Neural cell (in vitro differentiated cells): Measurements from ENCODE around the gene TET2. TPM values are rescaled to one million over a fixed set of nuclear protein-coding genes. Genes with fewer than 3 reads are reported as not detected.
"Not testable (repeated sequence)": the region's sequence is repeated elsewhere in the genome, so short reads cannot be mapped to it uniquely, and the experiment has no call there.

ENCODE experiments used
- H2AFZ ChIP-seq: fragments of 200-600, 300-800 bp; sonication (generic), shearing (Covaris generic); 2 replicates; pipeline ENCODE4 v1.6.0; 2014; ENCODE audit warnings: low read depth, mild to moderate bottlenecking, antibody characterized with exemption, low read length, moderate library complexity
- H3F3A ChIP-seq: fragments of 200-600 bp; shearing (Covaris generic); 2 replicates; pipeline ENCODE4 v1.6.1; 2016; ENCODE audit warnings: mild to moderate bottlenecking, moderate library complexity, mixed read lengths, antibody characterized with exemption, low read length; ENCODE audit not compliant: insufficient read depth, poor library complexity, severe bottlenecking
- H3K27ac ChIP-seq: fragments of 200-600, 300-800 bp; sonication (generic), shearing (Covaris generic); 2 replicates; pipeline ENCODE4 v1.5.1; 2014; ENCODE audit warnings: mild to moderate bottlenecking, low read length, moderate library complexity
- H3K27me3 ChIP-seq: fragments of 300-800, 200-600 bp; sonication (generic), shearing (Covaris generic); 2 replicates; pipeline ENCODE4 v1.6.0; 2014; ENCODE audit warnings: mild to moderate bottlenecking, low read depth, low read length, moderate library complexity; ENCODE audit not compliant: insufficient read depth
- H3K36me3 ChIP-seq: fragments of 300-800, 200-600 bp; sonication (generic), shearing (Covaris generic); 2 replicates; pipeline ENCODE4 v1.5.1; 2014; ENCODE audit warnings: mild to moderate bottlenecking, antibody characterized with exemption, low read length, moderate library complexity; ENCODE audit not compliant: insufficient read depth
- H3K4me2 ChIP-seq: fragments of 300-800, 200-600 bp; sonication (generic), shearing (Covaris generic); 2 replicates; pipeline ENCODE4 v1.6.0; 2014; ENCODE audit warnings: mild to moderate bottlenecking, low read length
- H3K4me3 ChIP-seq: fragments of 300-800, 200-600 bp; sonication (generic), shearing (Covaris generic); 2 replicates; pipeline ENCODE4 v1.5.1; 2014; ENCODE audit warnings: mild to moderate bottlenecking, low read length, moderate library complexity
- H3K79me2 ChIP-seq: fragments of 200-600 bp; shearing (Covaris generic); replicated peaks from 2 replicates; pipeline ENCODE4 v1.6.0; 2014; ENCODE audit warnings: mild to moderate bottlenecking, low read length, moderate library complexity; ENCODE audit not compliant: insufficient read depth
- H3K9ac ChIP-seq: fragments of 300-800, 200-600 bp; sonication (generic), shearing (Covaris generic); 2 replicates; pipeline ENCODE4 v1.6.1; 2016; ENCODE audit warnings: mild to moderate bottlenecking, low read length, mixed read lengths
- H3K9me2 ChIP-seq: fragments of 200-600 bp; shearing (Covaris generic); 2 replicates; pipeline ENCODE4 v1.6.1; 2016; ENCODE audit warnings: mild to moderate bottlenecking, low read length, mixed read lengths; ENCODE audit not compliant: insufficient read depth
- H3K9me3 ChIP-seq: fragments of 200-600, 300-800 bp; sonication (generic), shearing (Covaris generic); 2 replicates; pipeline ENCODE4 v1.6.1; 2016; ENCODE audit warnings: mild to moderate bottlenecking, mixed run types, low read length, moderate library complexity, mixed read lengths
- H4K20me1 ChIP-seq: fragments of 200-600 bp; shearing (Covaris generic); 2 replicates; pipeline ENCODE4 v1.6.1; 2016; ENCODE audit warnings: mild to moderate bottlenecking, mixed run types; ENCODE audit not compliant: insufficient read depth
- EP300 ChIP-seq: fragments of 450-650 bp; conservative IDR thresholded peaks from 2 replicates; pipeline ENCODE4 v1.6.1; 2014; ENCODE audit warnings: antibody characterized with exemption, mild to moderate bottlenecking, moderate library complexity; ENCODE audit not compliant: poor library complexity, severe bottlenecking
- MXI1 ChIP-seq: fragments of 450-650 bp; conservative IDR thresholded peaks from 2 replicates; pipeline ENCODE4 v1.6.1; 2014; ENCODE audit warnings: antibody characterized with exemption, mild to moderate bottlenecking; ENCODE audit not compliant: poor library complexity, severe bottlenecking
- POLR2AphosphoS5 ChIP-seq: IDR thresholded peaks from 2 replicates; pipeline ENCODE4 v1.6.1; 2012
- RAD21 ChIP-seq: fragments of 450-650 bp; conservative IDR thresholded peaks from 2 replicates; pipeline ENCODE4 v1.6.1; 2014; ENCODE audit warnings: antibody characterized with exemption, mild to moderate bottlenecking, moderate library complexity
- SMC3 ChIP-seq: fragments of 450-650 bp; conservative IDR thresholded peaks from 2 replicates; pipeline ENCODE4 v1.6.1; 2014; ENCODE audit warnings: antibody characterized with exemption, mild to moderate bottlenecking, moderate library complexity; ENCODE audit not compliant: poor library complexity
- TAF1 ChIP-seq: IDR thresholded peaks from 2 replicates; pipeline ENCODE4 v1.6.1; 2012; ENCODE audit warnings: low read depth
- polyA plus RNA-seq: library from polyadenylated mRNA; depleted of rRNA; stranded (reverse); fragments of >200 nt; gene quantifications from 2 replicates; pipeline ENCODE4 v1.2.3, GENCODE V29; 2014
- TF ChIP-seq, protein P1 (sequence below): IDR thresholded peaks from 2 replicates; pipeline ENCODE4 v1.6.1; 2012; ENCODE audit warnings: borderline replicate concordance

The TET2 gene
- polyA plus RNA-seq, 1 donor from 2014 or later: 27.1 TPM

DNA sequence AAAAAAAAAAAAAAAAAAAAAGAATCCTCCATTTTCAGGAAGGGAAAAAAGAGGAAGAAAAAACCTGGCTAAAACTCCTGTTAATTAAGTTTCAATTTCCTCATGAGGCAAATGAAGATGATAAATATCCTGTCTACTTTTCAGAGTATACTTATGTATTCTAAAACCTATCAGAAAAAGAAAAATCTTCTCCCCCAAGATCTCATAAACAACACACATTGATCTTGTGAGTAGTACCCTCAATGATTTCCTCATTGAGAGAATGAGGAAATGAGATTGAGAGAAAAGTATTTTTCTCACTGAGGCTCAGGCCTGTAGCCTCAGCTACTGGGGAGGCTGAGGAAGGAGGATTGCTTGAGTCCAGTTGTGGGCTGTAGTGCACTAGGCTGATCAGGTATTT lies 146.7 kb downstream of the TET2 start:
- Histone ChIP-seq H3K9ac (no peak overlapping the region), H3K27ac (no peak overlapping the region), H4K20me1 (no peaks in the 10 kb centered on the region), H3K36me3 (no peaks in the 10 kb centered on the region), H3F3A (no peaks in the 10 kb centered on the region), H2AFZ (no peak overlapping the region), H3K4me3 (no peak overlapping the region), H3K9me3 (no peaks in the 10 kb centered on the region), H3K79me2 (no peaks in the 10 kb centered on the region), H3K27me3 (no peaks in the 10 kb centered on the region), H3K9me2 (no peaks in the 10 kb centered on the region), H3K4me2 (no peak overlapping the region)
- TF ChIP-seq SMC3 (no peak), MXI1 (no peak), TAF1 (no peak), EP300 (no peak)
- TF ChIP-seq, protein P1, sequence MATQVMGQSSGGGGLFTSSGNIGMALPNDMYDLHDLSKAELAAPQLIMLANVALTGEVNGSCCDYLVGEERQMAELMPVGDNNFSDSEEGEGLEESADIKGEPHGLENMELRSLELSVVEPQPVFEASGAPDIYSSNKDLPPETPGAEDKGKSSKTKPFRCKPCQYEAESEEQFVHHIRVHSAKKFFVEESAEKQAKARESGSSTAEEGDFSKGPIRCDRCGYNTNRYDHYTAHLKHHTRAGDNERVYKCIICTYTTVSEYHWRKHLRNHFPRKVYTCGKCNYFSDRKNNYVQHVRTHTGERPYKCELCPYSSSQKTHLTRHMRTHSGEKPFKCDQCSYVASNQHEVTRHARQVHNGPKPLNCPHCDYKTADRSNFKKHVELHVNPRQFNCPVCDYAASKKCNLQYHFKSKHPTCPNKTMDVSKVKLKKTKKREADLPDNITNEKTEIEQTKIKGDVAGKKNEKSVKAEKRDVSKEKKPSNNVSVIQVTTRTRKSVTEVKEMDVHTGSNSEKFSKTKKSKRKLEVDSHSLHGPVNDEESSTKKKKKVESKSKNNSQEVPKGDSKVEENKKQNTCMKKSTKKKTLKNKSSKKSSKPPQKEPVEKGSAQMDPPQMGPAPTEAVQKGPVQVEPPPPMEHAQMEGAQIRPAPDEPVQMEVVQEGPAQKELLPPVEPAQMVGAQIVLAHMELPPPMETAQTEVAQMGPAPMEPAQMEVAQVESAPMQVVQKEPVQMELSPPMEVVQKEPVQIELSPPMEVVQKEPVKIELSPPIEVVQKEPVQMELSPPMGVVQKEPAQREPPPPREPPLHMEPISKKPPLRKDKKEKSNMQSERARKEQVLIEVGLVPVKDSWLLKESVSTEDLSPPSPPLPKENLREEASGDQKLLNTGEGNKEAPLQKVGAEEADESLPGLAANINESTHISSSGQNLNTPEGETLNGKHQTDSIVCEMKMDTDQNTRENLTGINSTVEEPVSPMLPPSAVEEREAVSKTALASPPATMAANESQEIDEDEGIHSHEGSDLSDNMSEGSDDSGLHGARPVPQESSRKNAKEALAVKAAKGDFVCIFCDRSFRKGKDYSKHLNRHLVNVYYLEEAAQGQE: no peak

DNA sequence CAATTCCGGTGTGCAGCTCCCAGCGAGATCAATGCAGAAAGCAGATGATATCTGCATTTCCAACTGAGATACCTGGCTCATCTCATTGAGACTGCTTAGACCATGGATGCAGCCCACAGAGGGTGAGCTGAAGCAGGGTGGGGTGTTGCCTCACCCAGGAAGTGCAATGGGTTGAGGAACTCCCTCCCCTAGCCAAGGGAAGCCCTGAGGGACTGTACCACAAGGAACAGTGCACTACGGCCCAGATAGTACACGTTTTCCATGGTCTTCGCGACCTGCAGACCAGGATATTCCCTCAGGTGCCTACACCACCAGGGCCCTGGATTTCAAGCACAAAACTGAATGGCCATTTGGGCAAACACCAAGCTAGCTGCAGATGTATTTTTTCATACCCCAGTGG lies 150.0 kb downstream of the TET2 start:
- Histone ChIP-seq H2AFZ (no peak overlapping the region), H3K36me3 (no peaks in the 10 kb centered on the region), H3K9ac (no peak overlapping the region), H3K9me3 (no peaks in the 10 kb centered on the region), H3K27me3 (no peaks in the 10 kb centered on the region), H3K27ac (no peak overlapping the region), H3K4me2 (no peak overlapping the region), H3K79me2 (no peaks in the 10 kb centered on the region), H4K20me1 (no peaks in the 10 kb centered on the region), H3K9me2 (no peaks in the 10 kb centered on the region), H3F3A (no peaks in the 10 kb centered on the region), H3K4me3 (no peak overlapping the region)
- TF ChIP-seq TAF1 (no peak), RAD21 (no peak), SMC3 (no peak), POLR2AphosphoS5 (no peak)
- TF ChIP-seq, protein P1: no peak

DNA sequence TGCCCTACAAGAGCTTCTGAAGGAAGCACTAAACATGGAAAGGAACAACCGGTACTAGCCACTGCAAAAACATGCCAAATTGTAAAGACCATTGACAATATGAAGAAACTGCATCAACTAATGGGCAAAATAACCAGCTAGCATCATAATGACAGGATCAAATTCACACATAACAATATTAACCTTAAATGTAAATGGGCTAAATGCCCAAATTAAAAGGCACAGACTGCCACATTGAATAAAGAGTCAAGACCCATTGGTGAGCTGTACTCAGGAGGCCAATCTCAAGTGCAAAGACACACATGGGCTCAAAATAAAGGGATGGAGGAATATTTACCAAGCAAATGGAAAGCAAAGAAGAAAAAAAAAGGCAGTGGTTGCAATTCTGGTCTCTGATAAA lies 152.4 kb downstream of the TET2 start:
- not testable (repeated sequence) for H3K79me2 ChIP-seq, H3K27me3 ChIP-seq, H3K9me3 ChIP-seq, H2AFZ ChIP-seq, H3F3A ChIP-seq, H3K9me2 ChIP-seq, H4K20me1 ChIP-seq, H3K9ac ChIP-seq, H3K36me3 ChIP-seq, H3K4me3 ChIP-seq, H3K27ac ChIP-seq, H3K4me2 ChIP-seq
